Stomach (tissue), 9 donors: Measurements from ENCODE around the gene CFAP44. TPM values are rescaled to one million over a fixed set of nuclear protein-coding genes. Genes with fewer than 3 reads are reported as not detected.

Experiments used
- DNase-seq, 2 donors: peaks; one replicate each; pipeline versions ENCODE4 v3.0.0 to v3.0.0-alpha.2; 2013 to 2019
- H3K27ac ChIP-seq, 5 donors: fragments of 200-600 bp in 4 of 5; sonication (generic) in 4 of 5; one replicate each; pipeline ENCODE4 v1.5.1; 2013 to 2019; ENCODE audit warnings: mild to moderate bottlenecking in 1 of 5, moderate library complexity in 1 of 5
- H3K27me3 ChIP-seq, 3 donors: fragments of 200-600 bp; sonication (generic); one replicate each; pipeline ENCODE4 v1.5.1; 2017 to 2019; ENCODE audit warnings: mixed run types in 1 of 3
- H3K36me3 ChIP-seq, 4 donors: fragments of 200-600 bp; sonication (generic); 1 replicate in 3 of 4; 2 replicates in 1 of 4; pipeline ENCODE4 v1.5.1; 2016 to 2019
- H3K4me1 ChIP-seq, 4 donors: fragments of 200-600 bp; sonication (generic); one replicate each; pipeline ENCODE4 v1.5.1; 2016 to 2019
- H3K4me3 ChIP-seq, 4 donors: fragments of 200-600 bp; sonication (generic) in 3 of 4; one replicate each; pipeline ENCODE4 v1.5.1; 2016 to 2019; ENCODE audit warnings: mild to moderate bottlenecking in 1 of 4
- H3K9me3 ChIP-seq, 4 donors: fragments of 200-600 bp; sonication (generic); one replicate each; pipeline ENCODE4 v1.5.1; 2016 to 2019
- CTCF ChIP-seq, 7 experiments: fragments of 450-650 bp in 4 of 7; fragments of 200-600 bp in 3 of 7; sonication (generic) in 3 of 7; IDR thresholded peaks; one replicate each; pipeline ENCODE4 v1.5.1; 2016 to 2019; ENCODE audit warnings: antibody characterized with exemption in 7 of 7, control low read depth in 2 of 7, mild to moderate bottlenecking in 1 of 7
- EP300 ChIP-seq: sonication (generic); formaldehyde crosslinking; IDR thresholded peaks from one replicate; pipeline ENCODE4 v1.6.1; 2017; ENCODE audit warnings: antibody characterized with exemption
- POLR2A ChIP-seq, 4 donors: fragments of 450-650 bp; IDR thresholded peaks; one replicate each; pipeline ENCODE4 v1.6.1; 2016; ENCODE audit warnings: antibody characterized with exemption in 4 of 4, control low read depth in 2 of 4, mild to moderate bottlenecking in 1 of 4, moderate library complexity in 1 of 4
- POLR2AphosphoS5 ChIP-seq, 3 donors: sonication (generic); formaldehyde crosslinking; IDR thresholded peaks; one replicate each; pipeline ENCODE4 v1.6.1; 2016; ENCODE audit warnings: antibody characterized with exemption in 3 of 3
- WGBS, 5 donors: extraction: QIAGEN DNeasy Blood & Tissue Kit in 3 of 5; methylation state at CpG; one replicate each; pipeline versions ENCODE4 v1.1.5 to v1.1.7; 2013 to 2018; 5-methylcytosine and 5-hydroxymethylcytosine counted together
- intact Hi-C: fragments of 100-400 bp; cut with DNase I; formaldehyde crosslinking; loops from one replicate; pipeline ENCODE4 v1.15.1; 2023; ENCODE audit warnings: low total_unique reads
- polyA plus RNA-seq, 3 donors: library from polyadenylated mRNA; stranded (reverse); fragments of 200-250 nt; gene quantifications; one replicate each; pipeline ENCODE4 v1.2.3, GENCODE V29; 2013
- small RNA-seq, 4 donors: library from RNA; depleted of rRNA; stranded (forward); fragments of <200 nt; gene quantifications; one replicate each; pipeline ENCODE3, GENCODE V24; 2016
- total RNA-seq, 5 donors: library from RNA; depleted of rRNA; stranded (reverse); fragments of >200 nt; gene quantifications; one replicate each; pipeline versions ENCODE4 v1.1.0 to v1.2.3, GENCODE V29; 2014 to 2016
- donor health status: healthy with polysubstance abuse.
- donor health status: Bipolar disorder and iron deficiency.
- donor health status: healthy.

CFAP44 gene
- total and polyA plus RNA-seq, 8 donors, result 1.4 to 33.6 (median 12.7) TPM

DNA sequence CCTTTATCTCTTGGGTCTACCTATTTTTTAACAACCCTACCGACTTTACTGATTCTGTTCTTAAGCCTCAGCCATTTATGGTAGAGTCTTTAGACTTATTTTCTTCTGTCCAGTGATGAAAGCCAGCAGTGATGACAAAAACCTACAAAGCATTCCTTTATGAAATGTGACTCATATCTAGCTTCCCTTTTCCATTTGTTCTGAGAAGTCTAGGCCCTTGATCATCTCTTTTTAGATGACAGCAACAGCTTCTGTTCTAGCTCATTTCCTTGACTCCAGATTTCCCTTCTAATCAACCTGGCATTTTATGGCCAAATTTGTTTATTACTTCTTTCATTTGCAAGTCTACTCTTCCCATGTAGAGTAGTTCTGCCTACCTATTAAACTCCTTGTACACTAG, 36.1 kb downstream of the CFAP44 start:
- H3K27ac ChIP-seq, result no peak overlapping the region
- no peaks in the 10 kb centered on the region for H3K4me1 ChIP-seq
- no peaks in the 10 kb centered on the region for H3K9me3 ChIP-seq
- no peak overlapping the region for H3K4me3 ChIP-seq
- H3K36me3 ChIP-seq, result peaks cover 0 to 51% (median 33%) of the 10 kb centered on the region in 4 donors
- intact Hi-C loops, result no loop called here
- 59 to 87% (median 76%) methylated on average over 1 of the region's 1 CpG for WGBS, 5 donors
- no peaks in the 10 kb centered on the region for H3K27me3 ChIP-seq
- peak in 1 of 2 donors; percentile 10 for DNase-seq
- TF ChIP-seq POLR2A (IDR thresholded peaks at IDR 0.05), result no peak
- no peak for TF ChIP-seq EP300
- TF ChIP-seq CTCF (IDR thresholded peaks at IDR 0.05), result no peak
- no peak for TF ChIP-seq POLR2AphosphoS5 (IDR thresholded peaks at IDR 0.05)

- Histone ChIP-seq H3K36me3 (peaks cover 0 to 55% (median 39%) of the 10 kb centered on the region in 4 donors), H3K4me3 (no peak overlapping the region), H3K27ac (no peak overlapping the region), H3K9me3 (no peaks in the 10 kb centered on the region), H3K4me1 (no peaks in the 10 kb centered on the region), H3K27me3 (no peaks in the 10 kb centered on the region)
- no peak for TF ChIP-seq POLR2A (IDR thresholded peaks at IDR 0.05)
- DNase-seq, result no peak
- 98 to 100% (median 100%) methylated on average over 1 of the region's 1 CpG for WGBS, 5 donors
- intact Hi-C loops, result no loop called here
Observed at GRCh38 chr3:113404637-113405036, 36.7 kb downstream of the CFAP44 start.

Small RNA genes within 50 kb of the gene (small RNA-seq; reads per million reads assigned to genes)
- gene MIR8076, result 0 reads per million in 4 donors

Other genes with a start within 250 kb of the CFAP44 start
- gene BOC, start 229.9 kb downstream of the CFAP44 start, total RNA-seq, result 10 to 100 TPM in 4 of 5 donors, 1 to 10 TPM in 1; 9.8 to 51.3 (median 32.2) TPM
- 10 to 100 TPM in 1 of 3 donors, 1 to 10 TPM in 2; 5.2 to 17.5 (median 8.8) TPM for gene BOC, start 229.9 kb downstream of the CFAP44 start, polyA plus RNA-seq
- gene SPICE1, start 73.7 kb upstream of the CFAP44 start, total RNA-seq, result 10 to 100 TPM; 10.3 to 75.9 (median 31.9) TPM
- 1 to 10 TPM; 1.7 to 2.9 (median 2.4) TPM for gene SPICE1, start 73.7 kb upstream of the CFAP44 start, polyA plus RNA-seq
- 100 to 1,000 TPM in 1 of 5 donors, 10 to 100 TPM in 3, 1 to 10 TPM in 1; 2.7 to 142 (median 33.4) TPM for gene SIDT1, start 91.1 kb upstream of the CFAP44 start, total RNA-seq
- 1 to 10 TPM in 2 of 3 donors, under 1 TPM in 1; 0.81 to 2.4 (median 1.8) TPM for gene SIDT1, start 91.1 kb upstream of the CFAP44 start, polyA plus RNA-seq